C4-2B (cell line): ENCODE measurements around the gene MS4A15.

Source experiments
- CTCF ChIP-seq: fragments of 450-650 bp; conservative IDR thresholded peaks from 2 replicates; pipeline ENCODE4 v1.5.1; 2017; ENCODE audit warnings: mild to moderate bottlenecking
- ZFX ChIP-seq: fragments of 450-650 bp; IDR thresholded peaks from 2 replicates; pipeline ENCODE4 v1.6.1; 2017

DNA sequence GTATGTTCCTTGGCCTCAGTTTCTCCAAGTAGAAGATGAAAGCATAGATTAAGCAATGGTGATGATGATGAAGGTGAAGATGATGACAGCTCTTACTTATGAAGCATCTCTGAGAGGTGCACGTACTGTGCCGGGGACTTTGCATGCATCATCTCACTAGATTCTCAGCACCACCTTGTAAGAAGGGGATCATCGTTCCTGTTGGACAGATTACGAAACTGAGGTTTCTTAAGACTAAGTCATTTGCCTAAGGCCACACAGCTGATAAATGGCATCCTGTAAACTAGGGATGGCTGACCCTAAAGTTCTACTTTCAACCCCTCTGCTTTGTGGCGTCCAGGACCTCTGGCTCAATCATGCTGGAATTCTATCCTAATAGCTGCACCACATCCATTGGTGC lies 8.7 kb downstream of the MS4A15 start:
- TF ChIP-seq CTCF (no peak), ZFX (no peak)
